ENCODE data around the gene PPP1R11.

Gene PPP1R11

DNA sequence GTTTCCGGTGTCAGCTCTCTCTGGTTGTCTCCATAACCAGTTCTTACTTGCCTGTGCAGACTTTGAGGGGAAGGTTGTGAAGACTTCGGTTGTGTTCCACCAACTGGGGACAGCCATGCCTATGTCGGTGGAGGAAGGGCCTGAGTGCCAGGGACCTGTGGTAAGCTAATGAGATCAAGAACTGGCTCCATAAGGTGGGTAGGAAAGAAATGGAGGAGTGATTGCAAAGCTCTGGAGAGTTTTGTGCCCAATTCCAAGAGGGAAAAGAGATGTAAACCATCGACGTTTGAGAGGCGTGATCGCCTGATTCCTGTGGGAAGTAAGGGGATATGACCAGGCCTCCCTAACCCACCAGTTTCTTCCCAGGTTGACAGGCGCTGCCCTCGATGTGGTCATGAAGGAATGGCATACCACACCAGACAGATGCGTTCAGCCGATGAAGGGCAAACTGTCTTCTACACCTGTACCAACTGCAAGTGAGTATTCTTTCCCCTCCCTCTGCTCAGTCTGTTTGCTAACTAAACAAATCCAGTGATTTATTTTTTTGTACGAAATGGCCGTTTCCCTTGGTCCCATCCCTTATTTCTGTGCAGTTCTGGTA lies 5.0 kb upstream of the PPP1R11 start:
- no peak for DNase-seq (ENCODE audit: low read depth in 2 of 2)

DNA sequence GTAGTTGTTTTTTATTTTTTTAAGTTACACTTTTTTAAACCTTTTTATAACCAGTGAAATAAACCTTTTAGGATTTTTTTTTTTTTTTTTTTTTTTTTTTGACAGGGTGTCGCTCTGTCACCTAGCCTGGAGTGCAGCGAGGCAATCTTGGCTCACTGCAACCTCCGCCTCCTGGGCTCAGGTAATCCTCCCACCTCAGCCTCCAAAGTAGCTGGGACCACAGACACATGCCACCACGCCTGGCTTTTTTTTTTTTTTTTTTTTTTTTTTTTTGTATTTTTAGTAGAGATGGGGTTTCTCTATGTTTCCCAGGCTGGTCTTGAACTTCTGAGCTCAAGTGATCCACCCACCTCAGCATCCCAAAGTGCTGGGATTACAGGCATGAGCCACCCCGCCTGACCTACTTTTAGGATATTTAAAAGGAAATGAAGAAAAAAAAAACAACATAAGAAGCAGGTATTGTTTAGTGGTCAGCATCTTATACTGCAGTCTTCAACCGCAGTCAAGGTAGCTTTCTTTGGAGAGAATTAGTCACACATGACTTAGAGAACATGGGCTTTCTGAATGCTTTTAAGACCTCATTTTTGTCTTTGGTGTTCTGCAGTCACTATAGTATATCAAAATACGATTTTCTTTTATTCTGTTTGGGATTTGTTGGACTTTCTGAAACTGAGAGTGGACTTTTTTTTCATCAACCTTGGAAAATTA lies 4.4 kb upstream of the PPP1R11 start:
- DNase-seq (ENCODE audit: low read depth in 2 of 2): no peak

DNA sequence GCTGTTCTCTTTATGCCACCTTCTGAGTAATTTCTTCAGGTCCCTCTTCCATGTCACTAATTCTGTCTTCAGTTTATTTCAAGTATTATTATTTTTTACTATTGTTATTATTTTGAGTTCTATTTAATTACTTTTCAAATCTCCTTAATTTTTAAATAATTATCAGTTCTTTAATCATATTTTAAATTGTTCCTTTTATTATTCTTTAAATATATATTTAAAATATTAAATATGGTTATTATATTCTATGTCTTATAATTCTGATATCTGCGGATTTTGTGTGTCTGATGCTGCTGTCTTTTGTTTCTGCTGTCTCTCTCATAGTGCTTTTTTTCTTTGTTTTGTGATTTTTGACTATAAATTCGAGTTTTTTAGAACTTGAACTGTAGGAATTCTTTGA lies 3.7 kb upstream of the PPP1R11 start:
- no peak for DNase-seq (ENCODE audit: low read depth in 2 of 2)

DNA sequence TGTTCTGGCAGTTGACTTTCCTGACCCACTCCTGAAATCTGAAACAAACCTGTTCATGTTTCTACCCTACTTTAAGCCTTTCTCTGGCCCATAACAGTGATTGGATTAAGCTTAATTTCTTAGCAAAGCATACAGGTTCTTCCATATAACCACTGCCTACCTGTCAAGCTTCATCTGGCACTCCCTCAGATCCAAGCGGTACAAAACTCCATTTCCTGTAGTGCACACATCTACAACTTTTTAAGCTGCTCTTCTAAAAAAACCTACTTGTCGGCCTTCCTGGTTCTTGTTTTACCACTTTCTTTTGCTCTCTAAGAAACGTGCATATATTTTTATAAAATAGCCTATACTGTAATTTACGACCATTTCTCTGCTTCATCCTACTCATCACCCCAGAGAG lies 916 bp upstream of the PPP1R11 start:
- DNase-seq (ENCODE audit: low read depth in 2 of 2): no peak

DNA sequence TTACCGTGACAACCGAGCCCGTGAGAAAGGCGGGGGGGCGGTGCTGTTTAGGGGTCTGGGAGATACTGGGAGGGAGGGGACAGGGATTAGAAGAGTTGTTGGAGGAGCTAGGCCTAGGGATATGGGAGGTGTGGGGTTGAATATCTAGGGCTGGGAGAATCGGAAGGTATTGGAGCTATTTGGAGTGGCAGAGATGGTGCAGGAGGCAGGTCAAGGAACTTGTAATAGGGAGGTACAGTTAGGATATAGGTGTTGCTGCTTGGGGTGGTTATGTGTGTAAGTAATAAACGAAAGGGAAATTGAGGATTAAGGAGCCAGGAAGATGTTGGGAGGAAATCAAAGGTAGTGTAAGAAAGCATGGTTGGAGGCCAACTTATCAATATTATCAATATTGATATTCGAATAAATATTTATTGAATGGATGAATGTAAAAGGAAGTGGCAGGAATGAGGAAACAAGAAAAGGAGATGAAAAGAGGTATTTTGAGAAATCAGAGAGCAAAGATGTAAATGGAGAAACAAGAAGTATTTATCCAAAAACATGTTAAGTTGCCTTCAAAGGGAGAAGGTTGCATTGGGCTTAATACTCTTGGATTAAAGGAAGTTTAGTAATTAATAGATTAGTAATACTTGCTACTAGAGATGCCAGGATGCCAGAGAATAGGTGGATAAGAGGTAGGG lies 602 bp downstream of the PPP1R11 start:
- no peak for DNase-seq (ENCODE audit: low read depth in 2 of 2)

DNA sequence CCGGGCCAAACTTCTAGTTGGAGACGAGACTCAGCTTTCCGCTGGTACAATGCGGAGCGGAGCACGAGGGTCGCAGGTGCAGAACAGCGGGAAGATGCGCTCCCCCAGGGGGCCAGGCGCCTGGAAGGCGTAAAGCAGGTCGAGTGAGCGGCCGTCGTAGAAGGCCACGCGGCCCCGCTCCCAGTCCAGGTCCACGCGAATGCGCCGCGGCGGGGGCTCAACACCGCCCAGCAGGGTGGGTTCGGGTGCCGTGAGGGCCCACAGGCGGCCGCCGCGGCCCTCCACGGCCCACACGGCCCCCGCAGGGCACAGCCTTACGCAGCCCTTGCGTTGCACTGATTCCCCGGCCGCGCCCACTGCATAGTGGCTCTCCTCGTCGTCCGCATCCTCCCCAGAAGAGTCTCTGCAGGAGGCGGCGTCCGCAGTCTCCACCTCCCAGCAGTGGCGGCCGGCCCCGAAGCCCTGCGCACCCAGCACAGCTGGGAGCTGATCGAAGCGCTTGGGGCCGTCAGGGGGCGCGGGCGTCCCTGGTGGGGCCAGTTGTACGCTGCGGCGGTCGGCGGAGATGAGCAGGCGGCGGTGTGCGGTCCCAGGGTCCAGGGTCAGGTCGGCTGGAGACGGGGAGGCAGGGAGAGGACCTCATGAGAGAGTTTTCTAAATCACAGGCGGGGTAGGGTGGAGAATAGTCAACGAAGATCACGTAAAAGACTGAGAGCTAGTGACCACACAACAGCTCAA lies 4.3 kb downstream of the PPP1R11 start:
- no peak for DNase-seq (ENCODE audit: low read depth in 2 of 2)

DNA sequence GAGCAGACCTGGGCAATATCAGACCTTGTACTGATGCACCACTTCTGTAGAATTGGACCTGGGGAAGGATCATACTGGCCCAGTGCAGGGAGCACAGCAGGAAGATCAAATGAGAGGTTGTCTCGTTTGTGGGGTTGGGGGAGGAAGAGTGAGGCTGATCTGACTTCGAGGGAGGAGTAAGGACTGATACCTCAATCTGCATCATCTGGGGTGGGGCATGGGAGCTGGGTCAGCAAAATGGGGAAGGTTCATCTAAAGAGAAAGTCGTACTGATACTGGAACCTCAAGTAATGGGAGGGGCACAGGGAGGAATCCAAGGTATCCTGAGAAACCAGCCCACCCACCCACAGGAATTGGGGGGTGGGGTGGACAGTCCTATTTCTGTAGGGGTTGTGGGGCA lies 4.9 kb downstream of the PPP1R11 start:
- no peak for DNase-seq (ENCODE audit: low read depth in 2 of 2)

DNA sequence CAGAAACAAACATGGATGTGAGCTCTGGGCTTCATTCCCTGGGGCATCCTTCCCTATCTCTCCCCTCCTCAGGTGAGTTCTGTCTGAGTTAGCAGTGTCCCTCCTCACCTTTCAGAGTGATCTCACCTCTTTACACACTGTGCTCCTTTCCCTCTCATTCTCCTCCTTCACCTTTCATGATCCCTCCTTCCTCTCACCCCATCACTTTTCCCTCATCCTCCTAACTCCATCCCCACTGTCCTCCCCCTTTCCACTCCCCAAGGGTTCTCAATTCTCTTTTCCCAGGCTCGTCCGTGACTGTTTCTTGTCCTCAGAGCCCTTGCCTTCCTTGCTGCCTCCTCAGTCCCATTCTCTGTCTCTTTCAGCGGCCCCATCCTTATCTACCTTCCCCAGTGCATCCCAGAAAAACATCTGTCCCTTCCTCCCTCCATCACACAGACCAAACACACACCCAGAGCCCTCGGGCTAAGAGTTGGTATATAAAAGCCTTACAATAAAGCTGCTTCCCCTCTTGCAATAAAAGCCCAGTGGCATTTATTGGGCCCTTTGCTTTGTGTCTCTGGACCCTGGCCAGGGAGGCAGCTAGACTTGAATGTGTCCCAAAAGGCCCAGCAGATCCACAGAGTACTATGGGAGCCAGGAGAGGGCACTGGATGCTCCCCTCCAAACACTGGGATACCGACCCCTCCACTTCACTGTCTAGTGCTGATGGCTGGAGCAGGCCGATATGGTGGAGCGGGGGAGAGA lies 6.7 kb downstream of the PPP1R11 start:
- DNase-seq (ENCODE audit: low read depth in 2 of 2): no peak

DNA sequence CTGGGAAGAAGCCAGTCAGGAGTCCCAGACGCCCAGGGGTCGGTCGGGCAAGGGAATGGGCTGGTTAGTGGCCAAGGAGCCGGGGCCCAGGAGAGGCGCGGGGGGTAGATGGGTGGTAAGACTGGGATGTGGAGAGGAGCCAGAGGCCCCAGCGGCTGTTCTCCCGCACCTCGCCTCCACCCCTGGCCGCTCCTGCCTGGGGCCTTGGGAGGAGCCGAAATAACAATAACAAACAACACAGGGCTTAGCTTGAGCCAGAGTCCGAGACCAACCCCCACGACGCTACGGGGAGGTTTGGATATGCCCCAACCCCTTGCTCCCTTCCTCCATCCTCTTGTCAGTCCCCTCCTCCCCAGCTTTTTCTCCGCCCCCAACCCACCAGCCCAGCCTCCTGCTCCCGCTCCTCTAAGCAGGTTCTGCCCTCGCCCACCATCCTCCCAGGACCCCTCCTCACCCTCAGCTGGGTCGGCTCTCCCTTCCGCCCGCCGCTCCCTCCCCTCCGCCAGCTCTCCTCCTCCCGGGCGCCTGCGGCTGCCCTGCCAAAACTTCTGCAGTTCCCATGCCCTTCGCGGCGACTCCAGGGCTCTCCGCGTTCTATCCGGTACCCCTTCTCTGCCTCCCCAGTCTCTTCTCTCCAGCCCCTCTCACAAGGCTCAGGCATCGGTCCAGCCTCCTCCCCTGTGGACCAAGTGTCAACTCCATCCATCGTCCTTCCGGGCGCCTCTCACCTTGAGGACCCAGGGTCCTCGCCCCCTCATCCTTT lies 7.5 kb downstream of the PPP1R11 start:
- DNase-seq (ENCODE audit: low read depth in 2 of 2): no peak

DNA sequence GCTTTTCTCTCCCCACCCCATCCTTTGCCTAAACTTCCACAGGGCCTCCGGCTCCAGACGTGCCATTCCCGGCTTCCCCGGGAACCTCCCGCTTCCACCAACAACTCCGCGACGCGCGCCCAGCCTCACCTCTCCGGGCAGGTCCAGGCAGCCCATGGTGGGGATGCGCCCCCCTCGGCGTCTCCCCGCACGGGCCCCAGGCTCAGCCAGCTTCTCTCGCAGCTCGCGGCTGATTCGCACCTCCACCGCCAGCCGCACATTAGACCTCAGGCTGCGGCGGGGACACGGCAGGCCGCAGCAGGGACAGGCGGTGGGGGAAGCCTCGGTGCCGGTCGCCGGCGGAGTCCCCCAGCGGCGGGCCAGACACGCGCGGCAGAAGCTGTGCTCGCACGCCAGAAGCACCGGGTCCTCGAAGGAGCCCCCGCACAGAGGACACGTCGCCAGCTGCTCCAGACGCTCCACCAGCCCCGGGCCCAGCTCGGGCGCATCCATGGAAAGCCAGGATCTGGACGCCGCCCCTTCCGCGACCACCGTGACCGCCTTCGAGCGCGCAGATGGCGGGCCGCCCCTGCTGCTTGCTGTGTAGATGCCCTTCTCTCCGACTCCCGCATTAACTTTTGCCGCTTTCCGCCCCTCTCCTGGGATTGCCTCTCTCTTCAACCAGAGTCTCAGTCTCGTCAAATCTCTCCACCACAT lies 8.2 kb downstream of the PPP1R11 start, which contains the start of gene RNF39:
Gene RNF39 (minus strand): TSS at position 676 of the 696 bp plus-strand sequence. CDS start 184 bp downstream, at position 492.
- DNase-seq (ENCODE audit: low read depth in 2 of 2): no peak

DNA sequence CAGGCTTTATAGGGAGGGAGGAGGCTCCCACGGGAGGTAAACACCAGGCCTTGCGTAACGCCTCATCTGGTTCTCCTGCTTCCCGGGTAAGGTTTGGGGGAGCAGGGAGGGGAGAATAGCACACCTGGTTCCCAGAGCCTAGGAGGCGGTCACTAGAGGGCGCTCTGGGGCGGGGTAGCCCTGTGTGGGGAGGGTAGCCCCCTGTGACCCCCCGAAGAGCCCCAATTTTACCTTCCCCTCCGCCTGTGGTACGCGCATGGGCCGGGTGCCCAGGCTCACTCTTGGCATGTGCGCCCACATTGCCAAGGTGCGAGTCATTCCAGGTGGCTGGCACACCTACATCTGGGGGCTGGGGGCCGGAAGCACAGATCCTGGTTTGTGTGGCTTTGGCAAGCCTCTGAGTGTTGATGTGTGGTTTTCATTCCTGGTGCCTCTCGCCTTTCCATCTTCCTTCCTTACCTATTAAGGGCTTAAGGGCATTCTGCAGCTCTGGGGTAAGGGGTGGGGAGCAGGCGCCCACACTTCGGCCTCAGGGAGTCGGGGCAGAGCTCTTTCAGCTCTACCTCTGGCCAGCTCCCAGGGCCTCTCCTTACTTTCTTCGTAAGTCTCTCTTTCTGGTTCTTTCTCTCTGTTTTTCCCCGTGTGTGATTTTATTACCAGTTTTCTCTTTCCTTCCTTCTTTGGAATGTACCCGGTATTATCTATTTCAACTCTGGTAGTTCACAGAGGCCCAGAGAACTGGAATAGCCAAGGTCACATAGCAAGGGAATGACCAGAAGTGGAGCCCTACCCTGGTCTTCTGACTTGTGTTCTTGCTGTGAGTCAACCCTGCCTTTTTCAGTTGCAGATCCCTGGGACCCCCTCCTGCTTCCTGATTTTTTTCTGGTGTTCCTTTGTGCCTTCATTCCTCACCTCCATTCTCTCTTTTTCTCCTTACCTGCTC lies 9.1 kb downstream of the PPP1R11 start:
- no peak for DNase-seq (ENCODE audit: low read depth in 2 of 2)

DNA sequence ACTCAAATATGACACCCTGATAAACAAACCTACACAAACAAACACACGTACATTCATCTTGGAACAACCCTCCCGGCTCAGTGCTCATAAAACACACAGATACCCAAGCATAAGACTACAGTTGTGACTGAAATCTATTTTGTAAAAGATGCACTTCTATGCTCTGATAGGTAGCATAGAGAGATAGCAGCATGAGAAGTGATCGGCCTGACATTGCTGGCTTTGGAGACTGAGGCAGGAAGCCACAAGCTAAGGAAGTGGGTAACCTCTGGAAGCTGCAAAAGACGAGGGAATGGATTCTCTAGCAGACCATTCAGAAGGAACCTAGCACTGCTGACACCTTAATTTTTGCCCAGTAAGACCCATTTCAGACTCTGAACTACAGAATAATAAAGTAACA lies 10.2 kb downstream of the PPP1R11 start:
- no peak for DNase-seq (ENCODE audit: low read depth in 2 of 2)

DNA sequence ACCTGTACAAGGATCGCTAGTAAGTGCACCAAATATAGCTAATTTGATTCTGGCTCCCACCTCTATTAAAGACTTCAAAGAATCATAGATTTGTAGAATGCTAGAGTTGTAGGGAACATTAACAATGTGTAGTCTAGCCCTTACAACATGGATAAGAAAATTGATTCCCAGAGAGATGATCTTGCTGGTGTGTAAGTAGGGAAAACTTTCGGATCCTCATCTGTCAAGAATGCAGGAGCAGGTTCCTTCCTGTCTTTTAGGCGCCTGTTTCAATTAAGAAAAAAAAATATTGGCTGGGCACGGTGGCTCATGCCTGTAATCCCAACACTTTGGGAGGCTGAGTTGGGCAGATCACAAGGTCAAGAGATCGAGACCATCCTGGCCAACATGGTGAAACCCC lies 20.9 kb downstream of the PPP1R11 start:
- no peak for DNase-seq (ENCODE audit: low read depth in 2 of 2)

DNA sequence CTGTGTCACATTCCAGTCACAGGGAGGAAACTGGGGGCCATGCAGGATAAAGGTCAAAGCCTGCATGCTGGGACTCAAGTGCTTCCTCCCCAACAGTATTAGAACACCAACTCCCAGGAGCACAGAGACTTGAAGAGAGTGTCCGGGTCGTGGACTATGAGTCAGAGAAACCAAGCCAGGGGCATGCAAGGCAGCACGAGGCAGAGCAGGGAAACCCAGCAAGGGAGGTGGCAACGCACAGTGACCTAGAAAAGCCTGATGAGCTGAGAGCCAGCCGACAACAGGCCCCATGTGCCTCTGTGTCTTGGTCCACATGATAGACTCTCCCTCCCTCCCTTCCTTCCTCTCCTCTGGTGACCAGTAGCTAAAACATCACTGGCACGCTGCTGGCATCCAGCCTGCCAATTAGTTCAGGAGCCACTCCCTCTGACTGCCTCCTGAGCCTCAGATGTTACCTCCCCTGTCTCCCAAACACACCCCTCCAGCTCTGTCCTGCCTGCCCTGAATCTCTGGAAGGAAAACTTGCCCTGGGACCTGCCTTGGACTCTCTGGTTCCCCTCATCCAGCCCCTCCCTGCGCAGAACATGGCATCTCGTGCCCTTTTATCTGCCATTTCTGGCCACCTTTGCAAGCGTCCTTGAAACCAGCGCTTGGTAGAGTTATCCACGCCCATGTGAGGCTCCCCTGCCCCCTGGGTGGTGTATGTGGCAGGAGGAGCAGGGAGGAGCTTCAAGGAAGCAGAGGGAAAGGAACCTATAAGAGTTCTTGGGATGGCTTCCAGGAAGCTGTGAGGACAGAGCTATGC lies 24.8 kb downstream of the PPP1R11 start:
- DNase-seq (ENCODE audit: low read depth in 2 of 2): no peak

DNA sequence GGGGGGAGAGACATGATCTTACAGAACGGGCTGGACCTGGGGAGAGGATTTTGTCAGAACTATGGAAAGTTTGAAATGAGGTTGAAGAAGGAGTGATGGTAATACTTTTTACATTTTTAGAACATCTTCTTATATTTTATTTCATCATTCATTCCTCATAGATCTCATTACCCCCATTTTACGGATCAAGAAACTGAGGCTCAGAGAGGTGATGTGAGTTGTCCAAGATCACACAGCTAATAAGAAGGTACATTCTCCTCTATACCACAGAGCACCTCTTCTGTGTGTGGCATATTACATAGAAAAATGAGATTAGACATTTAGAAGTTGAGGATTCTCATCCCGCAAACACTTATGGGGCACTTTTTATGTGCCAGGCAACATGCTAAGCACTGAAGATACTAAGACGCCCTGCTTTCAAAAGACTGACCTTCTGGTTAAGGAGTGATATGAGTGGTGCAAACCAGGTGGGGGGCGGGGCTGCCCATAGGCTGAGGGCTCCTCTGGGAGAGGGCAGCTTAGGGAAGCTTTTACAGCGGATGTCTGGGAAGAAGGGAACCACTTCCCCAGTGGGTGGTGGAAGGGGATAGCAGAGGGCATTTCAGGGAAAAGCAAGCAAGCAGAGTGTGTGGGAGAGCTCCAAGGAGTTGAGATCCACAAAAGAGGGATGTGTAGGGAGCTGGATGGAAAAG lies 26.0 kb downstream of the PPP1R11 start:
- no peak for DNase-seq (ENCODE audit: low read depth in 2 of 2)

DNA sequence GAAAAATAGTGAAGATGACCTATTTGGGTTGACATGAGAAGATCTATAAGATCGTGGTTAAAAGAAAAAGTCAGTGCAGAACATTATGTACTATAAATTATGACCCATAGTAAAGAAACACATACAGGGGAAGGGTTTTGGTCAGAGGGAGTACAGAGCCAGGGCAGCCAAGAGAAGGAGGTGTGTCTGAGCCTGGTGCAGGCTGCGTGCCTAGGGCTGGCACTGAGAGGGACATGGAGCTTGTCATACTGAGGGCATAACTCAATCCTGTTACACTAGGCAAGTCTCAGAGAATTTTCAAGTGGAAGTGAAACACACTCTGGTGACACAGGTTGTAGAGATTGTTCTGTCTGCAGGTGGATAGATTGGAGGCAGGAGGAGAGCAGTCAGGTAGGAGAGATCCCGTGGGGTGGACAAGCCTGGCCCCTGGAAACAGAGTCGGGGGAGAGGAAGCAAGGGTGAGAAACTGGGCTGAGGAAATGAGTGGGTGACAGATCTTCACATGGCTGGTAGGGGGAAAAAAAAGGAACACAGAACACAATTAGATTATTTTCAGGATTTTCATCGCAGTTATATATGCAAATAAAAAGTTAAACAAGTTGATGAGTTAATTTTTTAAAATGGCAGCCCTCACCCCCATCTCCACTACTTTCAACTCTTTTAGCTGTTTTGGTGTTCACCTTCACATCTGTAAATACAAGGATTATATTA lies 27.1 kb downstream of the PPP1R11 start:
- DNase-seq (ENCODE audit: low read depth in 2 of 2): no peak

DNA sequence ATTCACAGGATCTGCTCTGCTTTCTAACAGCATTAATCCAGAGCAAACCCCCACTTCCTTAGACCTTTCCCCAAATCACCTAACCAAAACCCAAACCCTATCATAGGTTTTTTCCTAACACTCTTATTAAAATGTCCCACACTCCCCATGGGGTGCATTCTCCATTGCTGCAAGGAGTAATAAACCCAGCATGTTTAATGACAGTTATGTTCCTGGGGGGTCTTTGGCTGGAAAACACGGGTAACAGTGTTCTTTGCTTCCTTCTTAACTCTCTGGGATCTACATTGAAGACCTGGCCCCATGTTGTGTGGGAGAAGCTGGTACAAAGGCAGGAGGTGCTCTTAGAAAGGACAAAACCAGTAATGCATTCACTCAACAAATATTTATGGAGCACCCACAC lies 29.8 kb downstream of the PPP1R11 start:
- no peak for DNase-seq (ENCODE audit: low read depth in 2 of 2)
